ENCODE measurements around the gene SSR2. TPM values are rescaled to one million over a fixed set of nuclear protein-coding genes. Genes with fewer than 3 reads are reported as not detected.
"Not testable (repeated sequence)": the region's sequence is repeated elsewhere in the genome, so short reads cannot be mapped to it uniquely, and the experiment has no call there.

SSR2 gene
- total RNA-seq, 1 experiment from 2014 or later = 404 TPM

DNA sequence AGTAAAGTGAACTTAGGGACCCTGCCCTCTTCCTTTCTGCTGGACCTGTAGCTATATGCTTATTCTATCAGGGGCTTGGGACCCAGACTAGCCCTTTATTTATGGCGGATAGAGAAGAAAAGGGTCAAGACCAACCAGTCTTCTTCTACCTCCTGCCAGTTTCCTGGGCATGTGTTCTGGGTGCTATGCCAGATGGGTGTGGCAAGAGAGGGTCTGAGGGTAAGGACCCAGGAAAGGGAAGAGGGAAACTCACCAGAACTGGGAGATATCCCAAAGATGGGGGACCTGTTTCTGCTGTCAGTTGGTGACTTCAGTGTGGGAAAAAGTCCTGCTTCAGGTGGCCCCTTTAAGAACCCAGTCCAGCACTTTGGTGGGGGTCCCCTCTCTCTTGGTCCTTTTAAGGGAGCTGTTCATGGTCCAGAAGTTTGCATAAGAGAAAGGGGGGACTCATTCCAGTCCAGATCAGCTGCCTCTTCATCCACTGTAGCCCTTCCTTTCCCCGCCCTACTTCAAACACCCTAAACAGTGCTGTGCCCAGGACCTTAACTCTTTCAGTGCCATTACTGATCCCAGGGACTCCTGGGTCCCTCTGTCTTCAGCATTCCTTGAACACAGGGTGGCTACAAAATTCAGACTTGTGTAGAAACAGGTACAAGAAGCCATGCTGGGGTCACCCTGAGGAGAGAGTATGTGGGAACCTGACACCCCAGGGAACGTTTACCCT lies 18.4 kb downstream of the SSR2 start:
- in situ Hi-C loops (cut with HindIII; ENCODE audit: low pct_unique_long_range_greater_than_20kb, low sequenced_read_pairs) = no loop called here
- DNase-seq (ENCODE audit: low read depth) = no peak

DNA sequence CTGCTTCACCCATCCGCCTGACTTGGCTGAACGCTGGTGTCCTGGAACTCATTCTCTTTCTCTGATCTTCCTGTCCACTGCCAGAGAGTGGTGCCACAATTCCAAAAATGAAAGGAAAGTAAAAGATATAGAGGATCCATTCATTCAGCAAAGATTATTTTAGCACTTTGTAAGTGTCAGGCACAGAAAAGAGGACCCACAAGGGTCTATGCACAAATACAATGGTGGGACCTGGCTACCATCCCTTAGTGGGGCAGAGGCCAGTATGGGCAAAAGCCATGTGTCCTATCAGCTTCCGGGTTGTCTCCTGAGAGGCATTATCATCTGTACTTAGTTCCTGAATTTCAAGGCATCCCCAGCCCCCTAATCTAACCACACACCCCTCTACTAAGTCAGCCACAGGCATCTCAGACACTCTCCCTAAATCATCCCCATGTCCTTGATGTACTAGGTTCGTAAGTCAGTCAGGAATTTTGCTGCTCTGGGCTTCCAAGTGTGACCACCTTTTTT lies 19.0 kb downstream of the SSR2 start:
- in situ Hi-C loops (cut with HindIII; ENCODE audit: low pct_unique_long_range_greater_than_20kb, low sequenced_read_pairs) = no loop called here
- DNase-seq (ENCODE audit: low read depth) = no peak

DNA sequence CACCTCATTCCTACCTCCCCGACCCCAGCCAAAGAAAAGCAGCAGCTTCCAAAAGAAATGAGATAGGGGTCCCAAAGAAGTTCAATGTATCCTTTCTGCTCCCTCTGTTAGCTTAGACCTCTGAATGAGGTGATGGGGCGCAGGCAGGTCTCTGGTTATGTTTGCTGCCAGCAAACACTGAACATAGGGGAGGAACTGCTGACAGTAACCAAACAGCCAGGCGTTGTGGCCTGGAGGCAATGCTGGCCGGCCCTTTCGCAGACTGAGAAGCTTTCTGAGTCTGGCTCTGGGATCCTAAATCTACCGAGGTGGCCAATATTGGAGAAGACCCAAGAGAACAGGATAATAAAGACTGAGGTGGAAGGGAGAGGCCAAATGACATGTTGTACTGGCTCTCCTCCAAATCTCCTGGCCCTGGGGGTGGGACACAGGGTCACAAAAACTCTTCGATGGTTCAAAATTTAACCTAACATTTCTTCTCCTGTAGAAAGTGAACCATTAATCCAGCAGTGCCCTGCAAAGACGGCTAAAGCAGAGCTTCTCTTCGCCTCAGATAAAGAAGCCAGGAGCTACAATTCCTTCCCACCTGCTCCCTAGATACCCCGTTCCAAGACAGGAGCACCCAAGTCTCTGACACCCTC lies 19.6 kb downstream of the SSR2 start:
- in situ Hi-C loops (cut with HindIII; ENCODE audit: low pct_unique_long_range_greater_than_20kb, low sequenced_read_pairs) = no loop called here

DNA sequence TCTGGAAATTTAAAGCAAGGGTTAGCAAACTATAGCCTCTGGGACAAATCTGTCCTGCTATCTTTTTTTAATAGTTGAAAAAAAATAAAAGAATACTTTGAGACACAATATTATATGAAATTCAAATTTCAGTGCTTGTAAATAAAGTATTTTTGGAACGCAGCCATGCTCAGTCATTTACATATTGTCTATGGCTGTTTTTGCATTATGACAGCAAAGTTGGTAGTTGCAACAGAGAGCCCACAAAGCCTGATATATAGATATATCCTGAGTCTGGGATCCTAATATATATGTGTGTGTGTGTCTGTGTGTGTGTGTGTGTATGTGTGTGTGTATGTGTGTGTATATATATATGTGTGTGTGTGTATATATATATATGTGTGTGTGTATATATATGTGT lies 20.8 kb downstream of the SSR2 start:
- DNase-seq (ENCODE audit: low read depth) = no peak
- in situ Hi-C loops (cut with HindIII; ENCODE audit: low pct_unique_long_range_greater_than_20kb, low sequenced_read_pairs) = no loop called here

More for the DNA sequence above, 19.6 kb downstream of the SSR2 start:
- DNase-seq (ENCODE audit: low read depth) = no peak

DNA sequence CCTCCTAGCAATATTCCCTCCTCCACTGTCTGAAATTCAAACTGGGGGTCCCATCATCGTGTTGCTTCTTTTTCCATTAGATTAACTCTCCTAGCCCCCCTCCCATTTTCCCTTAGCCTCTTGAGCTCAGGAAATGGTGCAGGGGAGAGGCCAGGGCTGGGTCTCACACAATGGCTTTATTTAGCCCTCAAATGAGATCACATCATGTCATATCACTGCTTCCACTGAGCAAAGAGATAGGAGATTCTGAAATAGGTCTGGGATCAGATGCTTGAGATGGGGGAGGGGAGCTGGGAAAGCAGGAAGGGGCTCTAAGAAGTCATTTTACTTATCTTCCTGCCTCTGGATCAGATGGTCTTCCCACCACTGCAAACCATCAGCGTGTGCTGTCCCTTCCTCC lies 24.6 kb downstream of the SSR2 start:
- no peak for DNase-seq (ENCODE audit: low read depth)
- in situ Hi-C loops (cut with HindIII; ENCODE audit: low pct_unique_long_range_greater_than_20kb, low sequenced_read_pairs) = no loop called here

DNA sequence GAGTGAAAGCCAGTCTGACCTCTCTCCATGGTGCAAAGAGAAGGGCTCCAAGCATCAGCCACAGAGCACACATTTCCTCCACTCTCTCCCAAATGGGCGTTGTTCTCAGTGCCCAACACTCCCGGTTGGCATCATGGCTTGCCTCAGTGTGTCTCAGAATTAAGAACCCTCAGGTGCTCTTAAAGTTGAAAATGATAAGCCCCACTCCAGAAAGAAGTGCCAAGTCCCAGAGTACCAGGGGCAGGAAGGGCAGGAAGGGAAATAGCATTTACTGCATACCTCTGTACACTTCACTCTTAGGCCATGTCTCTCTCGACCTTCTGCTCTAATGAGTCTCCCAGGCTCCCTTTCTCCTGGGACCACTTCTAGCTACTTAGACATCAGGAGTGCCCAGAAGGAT lies 27.2 kb downstream of the SSR2 start:
- in situ Hi-C loops (cut with HindIII; ENCODE audit: low pct_unique_long_range_greater_than_20kb, low sequenced_read_pairs) = no loop called here
- no peak for DNase-seq (ENCODE audit: low read depth)

DNA sequence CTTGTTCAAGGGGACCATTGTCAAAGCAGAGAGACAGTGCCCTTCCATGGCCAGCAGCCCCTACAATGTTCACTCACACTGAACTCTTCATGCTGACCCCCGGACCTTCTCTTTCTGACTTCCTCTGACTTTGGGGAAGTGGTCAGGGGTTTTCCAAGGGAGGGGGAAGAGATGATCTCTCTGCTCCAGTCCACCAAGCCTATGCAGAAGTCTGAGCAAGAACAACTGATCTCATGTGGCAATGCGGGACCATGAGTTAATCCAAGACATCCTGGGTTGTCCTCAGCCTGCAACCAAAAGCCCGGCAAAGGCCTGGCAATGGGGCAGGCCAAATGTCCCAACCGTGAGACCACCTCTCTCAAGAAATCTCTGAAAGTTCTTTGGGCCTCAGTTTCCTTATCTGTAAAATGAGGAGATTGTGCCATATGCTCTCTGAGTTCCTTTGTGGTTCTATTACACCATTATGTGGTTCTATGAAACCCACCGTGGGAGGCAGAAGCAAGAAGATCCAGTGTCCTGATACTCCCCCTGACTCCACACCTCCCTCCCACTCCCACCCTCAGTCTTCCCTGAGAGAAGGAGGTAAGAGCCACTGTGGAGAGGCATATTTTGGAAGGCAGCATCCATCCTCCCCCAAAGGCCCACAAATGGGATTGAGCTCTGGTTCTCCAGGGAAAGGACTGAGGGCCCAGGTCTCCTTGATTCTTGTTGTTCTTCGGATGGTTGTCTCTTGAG lies 30.6 kb downstream of the SSR2 start:
- DNase-seq (ENCODE audit: low read depth) = no peak
- in situ Hi-C loops (cut with HindIII; ENCODE audit: low pct_unique_long_range_greater_than_20kb, low sequenced_read_pairs) = no loop called here

DNA sequence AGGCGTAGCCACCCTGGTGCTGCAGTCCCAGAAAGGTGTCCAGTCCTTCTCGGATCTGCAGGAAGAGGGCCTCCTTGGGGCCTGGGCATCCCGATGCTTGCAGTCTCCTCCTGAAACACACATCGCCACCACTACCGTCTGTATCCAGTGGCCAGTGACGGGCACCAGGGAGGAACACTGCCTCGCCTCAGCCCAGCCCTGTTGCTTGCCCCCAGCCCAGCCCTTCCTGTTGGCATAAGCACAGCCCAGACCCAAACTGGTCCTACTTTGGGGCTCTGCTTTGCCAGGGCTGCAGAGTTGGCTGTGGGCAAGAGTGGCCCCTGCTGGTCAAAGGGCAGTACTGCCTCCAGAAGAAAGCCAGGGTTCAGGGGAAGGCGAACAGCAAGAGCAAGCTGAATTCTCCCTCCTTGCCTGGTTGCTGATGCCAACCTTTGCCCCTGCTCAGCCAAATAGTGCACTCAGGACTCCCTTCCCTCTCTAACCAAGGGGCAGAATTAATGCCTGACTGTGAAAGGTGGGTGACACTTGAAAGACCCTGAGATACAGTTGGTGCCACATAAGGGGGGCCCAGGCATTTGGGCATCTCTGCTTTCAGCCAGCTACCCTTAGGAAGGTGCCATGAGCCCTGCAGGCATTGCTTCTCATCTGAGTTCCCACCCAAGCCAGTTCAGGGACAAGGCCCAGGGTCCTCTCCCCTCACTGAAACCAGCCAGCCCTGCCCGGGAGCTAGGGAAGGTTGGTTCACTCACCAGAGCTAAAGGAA lies 31.3 kb downstream of the SSR2 start:
- DNase-seq (ENCODE audit: low read depth) = peak; percentile 62
- in situ Hi-C loops (cut with HindIII; ENCODE audit: low pct_unique_long_range_greater_than_20kb, low sequenced_read_pairs) = no loop called here

DNA sequence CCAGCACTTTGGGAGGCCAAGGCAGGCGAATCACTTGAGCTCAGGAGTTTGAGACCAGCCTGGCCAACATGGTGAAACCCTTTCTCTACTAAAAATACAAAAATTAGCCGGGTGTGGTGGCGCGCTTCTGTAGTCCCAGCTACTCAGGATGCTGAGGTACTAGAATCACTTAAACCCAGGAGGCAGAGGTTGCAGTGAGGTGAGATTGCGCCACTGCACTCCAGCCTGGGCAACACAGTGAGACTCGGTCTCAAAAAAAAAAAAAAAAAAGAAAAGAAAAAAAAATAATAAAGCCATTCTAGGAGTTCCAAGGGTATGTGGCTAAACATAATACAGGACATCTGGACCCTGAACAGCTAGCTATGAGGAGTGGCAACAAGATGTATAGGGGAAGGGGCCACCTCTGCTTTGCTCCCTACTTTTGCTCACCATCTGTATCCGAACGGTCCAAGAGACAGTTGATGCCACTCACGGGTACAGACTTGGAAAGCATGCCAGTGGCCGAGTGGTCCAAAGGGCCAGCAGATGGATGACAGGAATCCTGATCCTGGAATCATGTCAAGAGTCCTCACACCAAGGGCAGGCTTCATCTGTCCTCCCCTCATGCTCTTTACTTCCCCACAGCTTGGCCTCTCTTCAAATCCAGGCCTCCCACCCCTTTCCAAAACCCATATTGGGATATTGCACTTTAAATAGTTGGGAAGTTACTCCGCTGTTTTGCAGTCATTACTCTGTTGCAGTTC lies 35.7 kb downstream of the SSR2 start:
- in situ Hi-C loops (cut with HindIII; ENCODE audit: low pct_unique_long_range_greater_than_20kb, low sequenced_read_pairs); DNase-seq (ENCODE audit: low read depth): not testable (repeated sequence)

DNA sequence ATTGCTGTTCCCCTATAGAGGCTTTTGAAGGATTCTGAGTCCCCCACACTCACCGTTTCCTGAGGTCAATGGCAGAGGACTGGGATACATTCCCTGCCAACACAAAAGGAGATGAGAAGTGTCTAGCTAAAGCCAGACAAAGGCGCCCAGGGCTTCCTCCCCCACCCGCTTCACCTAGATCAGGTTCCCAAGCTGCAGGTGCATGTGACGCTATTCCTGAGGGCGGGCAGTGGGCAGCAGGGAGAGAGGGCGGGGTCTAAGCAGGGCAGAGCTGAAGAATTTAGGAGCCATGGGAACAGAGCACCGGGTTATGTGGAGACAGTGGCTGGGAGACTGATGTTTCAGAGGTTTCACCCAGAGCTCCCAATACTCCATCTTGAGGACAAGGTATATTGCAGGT lies 36.4 kb downstream of the SSR2 start:
- in situ Hi-C loops (cut with HindIII; ENCODE audit: low pct_unique_long_range_greater_than_20kb, low sequenced_read_pairs) = no loop called here
- no peak for DNase-seq (ENCODE audit: low read depth)

DNA sequence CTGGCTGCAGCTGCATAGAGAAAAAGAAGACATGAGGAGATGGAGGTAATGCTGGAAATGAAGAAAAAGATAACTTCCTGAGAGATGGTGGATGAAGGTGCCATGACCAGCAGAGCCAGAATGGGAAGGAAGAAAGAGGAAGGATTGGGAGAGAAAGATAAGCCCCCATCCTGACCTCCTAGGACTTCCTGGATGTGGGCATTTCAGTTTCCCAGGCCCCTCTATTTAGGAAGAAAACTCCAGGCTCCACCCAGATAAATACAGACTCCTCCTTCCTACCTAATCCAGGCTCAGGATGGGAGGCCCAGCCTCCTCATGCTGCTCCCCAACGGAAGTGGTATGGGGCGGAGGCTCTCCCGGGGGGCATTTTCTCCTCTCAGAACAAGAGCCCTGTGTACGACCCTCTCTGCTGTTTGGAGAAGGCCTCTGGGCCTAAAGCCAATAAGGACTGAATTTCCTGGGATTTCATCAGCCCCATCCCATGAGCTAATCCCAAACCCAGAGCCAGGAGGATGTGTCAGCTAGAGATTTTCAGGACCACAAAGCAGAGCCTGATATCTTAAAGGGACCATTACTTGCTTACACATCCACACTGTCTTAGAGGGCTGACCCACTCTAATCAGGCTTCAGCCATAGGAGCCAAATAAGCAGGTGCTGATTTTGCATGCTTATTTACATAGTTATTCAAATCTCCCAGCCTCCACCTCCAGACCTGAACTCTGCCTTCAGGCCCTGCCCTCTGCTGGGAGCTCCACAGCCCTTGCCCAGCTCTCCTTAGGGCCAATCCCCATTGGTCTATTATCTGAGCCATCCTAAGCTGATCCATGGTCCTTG lies 37.3 kb downstream of the SSR2 start:
- DNase-seq (ENCODE audit: low read depth) = peak; percentile 66
- in situ Hi-C loops (cut with HindIII; ENCODE audit: low pct_unique_long_range_greater_than_20kb, low sequenced_read_pairs) = no loop called here

DNA sequence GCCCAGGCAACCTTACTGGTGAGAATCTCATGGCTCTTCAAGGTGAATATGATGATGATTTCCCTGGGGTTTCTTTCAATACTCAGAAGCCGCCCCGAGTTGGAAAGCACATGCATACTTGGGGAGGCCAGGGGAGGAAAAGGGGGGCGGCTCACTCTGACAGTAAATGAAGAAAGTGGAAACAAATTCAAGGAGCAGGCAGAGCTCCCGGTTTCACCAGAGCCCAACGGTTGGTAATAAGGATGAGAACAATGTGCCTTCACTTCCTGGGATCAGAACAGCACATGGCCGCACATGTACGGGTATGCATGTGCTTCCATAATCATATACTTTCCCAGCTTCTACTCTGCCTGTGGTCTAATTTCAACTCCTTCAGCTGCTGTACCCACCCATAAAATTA lies 38.6 kb downstream of the SSR2 start:
- in situ Hi-C loops (cut with HindIII; ENCODE audit: low pct_unique_long_range_greater_than_20kb, low sequenced_read_pairs) = no loop called here
- DNase-seq (ENCODE audit: low read depth) = no peak

DNA sequence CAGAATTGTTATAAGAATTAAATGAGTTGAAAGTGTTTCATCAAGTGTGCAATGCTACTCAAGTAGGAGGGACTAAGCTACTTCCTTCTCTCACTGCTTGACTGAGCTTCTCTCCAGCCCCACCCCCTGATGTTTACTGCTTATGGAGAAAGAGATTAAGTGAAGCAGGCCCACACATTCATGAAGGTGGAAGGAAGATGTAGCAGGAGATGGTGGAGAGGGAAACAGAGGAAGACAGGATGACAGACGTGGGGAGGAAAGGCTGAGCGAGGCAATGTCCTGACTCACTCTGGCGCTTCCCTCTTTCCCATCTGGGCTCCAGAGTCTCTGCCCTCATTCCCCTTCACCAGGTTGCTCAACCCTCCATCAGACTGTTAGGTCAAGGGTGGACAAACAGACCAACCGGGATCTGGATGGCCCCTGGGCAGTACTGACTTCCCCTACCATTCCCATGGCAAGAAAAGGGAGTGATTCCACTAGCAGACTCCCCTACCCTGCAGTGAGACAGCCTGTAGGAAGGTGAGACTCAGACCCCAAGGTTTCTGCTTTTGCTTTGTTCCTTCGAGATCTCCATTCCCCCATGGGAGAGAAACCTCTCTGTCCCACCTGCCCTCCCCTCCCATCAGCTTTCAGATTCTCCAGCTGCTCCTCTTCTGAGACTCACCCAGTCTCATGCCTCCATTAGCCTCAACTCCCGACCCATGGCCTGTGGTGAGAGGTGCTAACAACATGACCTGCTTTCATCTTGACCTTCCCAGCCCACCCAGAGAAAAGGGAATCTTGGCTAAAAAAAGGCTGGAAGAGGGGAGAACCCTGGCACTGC lies 39.3 kb downstream of the SSR2 start:
- in situ Hi-C loops (cut with HindIII; ENCODE audit: low pct_unique_long_range_greater_than_20kb, low sequenced_read_pairs) = no loop called here
- DNase-seq (ENCODE audit: low read depth) = peak; percentile 66

DNA sequence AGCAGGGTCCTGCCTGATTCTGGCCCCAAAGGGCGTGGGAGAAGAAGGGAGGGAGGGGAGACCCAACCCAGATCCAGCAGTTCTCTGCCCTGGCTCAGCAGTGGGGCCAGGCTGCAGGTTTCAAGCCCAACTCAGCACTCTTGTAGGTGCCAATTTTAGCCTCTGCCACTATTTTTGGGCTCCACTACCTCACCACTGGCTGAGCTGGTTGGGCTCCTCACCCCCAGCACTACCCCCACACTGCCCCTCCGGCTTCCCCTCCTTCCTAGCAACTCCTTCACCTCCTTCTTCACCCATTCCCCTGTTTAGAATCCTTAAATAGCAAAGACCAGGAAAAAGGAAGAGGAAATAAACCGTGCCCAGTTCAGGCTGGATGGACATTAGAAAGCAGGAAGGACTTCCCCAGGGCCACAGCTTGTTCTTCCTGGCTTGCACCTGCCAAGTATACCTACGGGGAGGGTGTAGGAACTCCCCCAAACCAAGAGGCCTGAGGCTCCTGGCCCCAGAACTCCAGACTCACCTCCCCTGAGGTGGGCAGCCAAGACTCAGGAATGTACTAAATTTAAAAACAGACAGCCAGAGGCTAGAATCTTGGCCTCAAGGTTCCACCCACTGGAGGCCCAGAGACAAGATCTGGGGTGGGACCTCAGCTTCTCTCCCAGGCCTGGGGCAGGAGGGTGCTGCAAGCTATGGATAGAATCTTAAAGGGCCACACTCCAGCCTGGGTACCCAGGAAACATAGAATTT lies 41.0 kb downstream of the SSR2 start:
- no peak for DNase-seq (ENCODE audit: low read depth)
- in situ Hi-C loops (cut with HindIII; ENCODE audit: low pct_unique_long_range_greater_than_20kb, low sequenced_read_pairs) = no loop called here

DNA sequence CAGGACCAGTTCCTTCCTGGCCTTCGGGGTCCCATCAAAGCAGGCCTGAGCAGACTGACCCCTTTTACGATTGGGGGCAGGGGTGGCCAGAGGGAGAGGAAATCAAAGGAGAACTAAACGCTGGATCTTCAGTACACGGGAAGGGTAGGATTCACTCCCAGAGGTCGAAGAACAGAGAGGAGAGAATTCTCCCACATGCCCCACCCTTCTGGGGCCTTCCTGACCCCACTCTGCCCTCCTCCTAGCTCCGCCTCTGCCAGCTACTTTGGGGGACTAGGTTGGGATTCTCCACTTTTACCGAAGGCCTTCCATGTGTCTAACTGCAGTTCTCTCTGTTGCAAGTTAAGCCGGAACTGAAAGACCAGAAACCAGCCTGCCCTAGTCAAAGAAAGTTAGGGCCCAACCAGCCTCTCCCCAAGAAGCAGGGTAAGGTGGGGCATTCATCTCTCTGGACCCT lies 41.8 kb downstream of the SSR2 start:
- no peak for DNase-seq (ENCODE audit: low read depth)
- in situ Hi-C loops (cut with HindIII; ENCODE audit: low pct_unique_long_range_greater_than_20kb, low sequenced_read_pairs) = no loop called here

Data from Caki2 (cell line).